Measurements from ENCODE around the gene HTR3C.

- no peak for TF ChIP-seq JUND (IDR thresholded peaks at IDR 0.05)
- TF ChIP-seq EZH2 (IDR thresholded peaks at IDR 0.05) = no peak
- TF ChIP-seq CTCF (IDR thresholded peaks at IDR 0.05 in 2 of 3, conservative IDR thresholded peaks at IDR 0.05 in 1 of 3; ENCODE audit: borderline replicate concordance in 1 of 3, insufficient read depth in 1 of 3, low read depth in 2 of 3, low read length in 2 of 3) = no peak
- no peak for TF ChIP-seq TCF7L2 (IDR thresholded peaks at IDR 0.05; ENCODE audit: borderline replicate concordance, extremely low read depth, insufficient read depth, insufficient read length)
- no peak for TF ChIP-seq POLR2AphosphoS5 (IDR thresholded peaks at IDR 0.05; ENCODE audit: low read depth, low read length)
- TF ChIP-seq POLR2A (IDR thresholded peaks at IDR 0.05; ENCODE audit: borderline replicate concordance, extremely low read depth, insufficient read depth, insufficient read length) = no peak
- no peak for TF ChIP-seq ATF3 (IDR thresholded peaks at IDR 0.05)
- no peak for TF ChIP-seq RAD21 (IDR thresholded peaks at IDR 0.05; ENCODE audit: low read depth)
Observed at GRCh38 chr3:184022323-184022722, 30.5 kb upstream of the HTR3C start.
